HUES64 (cell line): Measurements from ENCODE around the gene KRT83.

Experiments used
- H3K27ac ChIP-seq: 2 replicates; pipeline ENCODE4 v1.7.0; 2013; ENCODE audit warnings: low read depth, low read length, inconsistent platforms
- H3K27me3 ChIP-seq: 2 replicates; pipeline ENCODE4 v1.6.1; 2013; ENCODE audit warnings: mild to moderate bottlenecking, low read length; ENCODE audit not compliant: insufficient read depth
- H3K36me3 ChIP-seq: 2 replicates; pipeline ENCODE4 v1.6.1; 2013; ENCODE audit warnings: mild to moderate bottlenecking, low read length; ENCODE audit not compliant: insufficient read depth
- H3K4me1 ChIP-seq: 2 replicates; pipeline ENCODE4 v1.6.1; 2013; ENCODE audit warnings: mild to moderate bottlenecking, low read length, moderate library complexity; ENCODE audit not compliant: insufficient read depth
- H3K4me3 ChIP-seq: 2 replicates; pipeline ENCODE4 v1.5.1; 2013; ENCODE audit warnings: mild to moderate bottlenecking, low read length, moderate library complexity
- H3K9ac ChIP-seq: 2 replicates; pipeline ENCODE4 v1.6.1; 2013; ENCODE audit warnings: mild to moderate bottlenecking, low read depth, low read length
- H3K9me3 ChIP-seq: 2 replicates; pipeline ENCODE4 v1.6.1; 2013; ENCODE audit warnings: low read depth, low read length; ENCODE audit not compliant: insufficient read depth
- WGBS: fragments of 150-250, 120-280 bp; methylation state at CpG from one replicate; pipeline ENCODE4 v1.1.7; 2013; ENCODE audit warnings: missing lambda C conversion rate; 5-methylcytosine and 5-hydroxymethylcytosine counted together

The KRT83 gene

GRCh38 chr12:52360663-52361271 is 39.6 kb upstream of the KRT83 start:
- no peaks in the 10 kb centered on the region for H3K9me3 ChIP-seq
- no peaks in the 10 kb centered on the region for H3K4me1 ChIP-seq
- no peak overlapping the region for H3K4me3 ChIP-seq
- no peak overlapping the region for H3K27ac ChIP-seq
- no peaks in the 10 kb centered on the region for H3K36me3 ChIP-seq
- H3K27me3 ChIP-seq = no peaks in the 10 kb centered on the region
- WGBS = 93% methylated on average over 12 of the region's 13 CpGs
- H3K9ac ChIP-seq = no peak overlapping the region

GRCh38 chr12:52360106-52360662 is 39.0 kb upstream of the KRT83 start:
- H3K4me3 ChIP-seq = no peak overlapping the region
- no peak overlapping the region for H3K27ac ChIP-seq
- H3K9me3 ChIP-seq = no peaks in the 10 kb centered on the region
- no peak overlapping the region for H3K9ac ChIP-seq
- no peaks in the 10 kb centered on the region for H3K4me1 ChIP-seq
- no peaks in the 10 kb centered on the region for H3K36me3 ChIP-seq
- 88% methylated on average over 7 of the region's 7 CpGs for WGBS
- no peaks in the 10 kb centered on the region for H3K27me3 ChIP-seq

- Histone ChIP-seq H3K4me1 (no peaks in the 10 kb centered on the region), H3K27me3 (no peaks in the 10 kb centered on the region), H3K4me3 (no peak overlapping the region), H3K27ac (no peak overlapping the region), H3K9ac (no peak overlapping the region), H3K9me3 (no peaks in the 10 kb centered on the region), H3K36me3 (no peaks in the 10 kb centered on the region)
- WGBS = 93% methylated on average over 5 of the region's 5 CpGs
Observed at GRCh38 chr12:52359621-52360061, 38.4 kb upstream of the KRT83 start.

GRCh38 chr12:52358575-52359350 is 37.6 kb upstream of the KRT83 start:
- Histone ChIP-seq H3K27ac (no peak overlapping the region), H3K4me3 (no peak overlapping the region), H3K4me1 (no peaks in the 10 kb centered on the region), H3K9ac (no peak overlapping the region), H3K27me3 (no peaks in the 10 kb centered on the region), H3K36me3 (no peaks in the 10 kb centered on the region), H3K9me3 (no peaks in the 10 kb centered on the region)
- 89% methylated on average over 5 of the region's 5 CpGs for WGBS

- Histone ChIP-seq H3K9ac (no peak overlapping the region), H3K9me3 (no peaks in the 10 kb centered on the region), H3K27ac (no peak overlapping the region), H3K4me1 (no peaks in the 10 kb centered on the region), H3K4me3 (no peak overlapping the region), H3K36me3 (no peaks in the 10 kb centered on the region), H3K27me3 (no peaks in the 10 kb centered on the region)
- WGBS = 94% methylated on average over 20 of the region's 20 CpGs
Observed at GRCh38 chr12:52356762-52357580, 35.8 kb upstream of the KRT83 start.

DNA sequence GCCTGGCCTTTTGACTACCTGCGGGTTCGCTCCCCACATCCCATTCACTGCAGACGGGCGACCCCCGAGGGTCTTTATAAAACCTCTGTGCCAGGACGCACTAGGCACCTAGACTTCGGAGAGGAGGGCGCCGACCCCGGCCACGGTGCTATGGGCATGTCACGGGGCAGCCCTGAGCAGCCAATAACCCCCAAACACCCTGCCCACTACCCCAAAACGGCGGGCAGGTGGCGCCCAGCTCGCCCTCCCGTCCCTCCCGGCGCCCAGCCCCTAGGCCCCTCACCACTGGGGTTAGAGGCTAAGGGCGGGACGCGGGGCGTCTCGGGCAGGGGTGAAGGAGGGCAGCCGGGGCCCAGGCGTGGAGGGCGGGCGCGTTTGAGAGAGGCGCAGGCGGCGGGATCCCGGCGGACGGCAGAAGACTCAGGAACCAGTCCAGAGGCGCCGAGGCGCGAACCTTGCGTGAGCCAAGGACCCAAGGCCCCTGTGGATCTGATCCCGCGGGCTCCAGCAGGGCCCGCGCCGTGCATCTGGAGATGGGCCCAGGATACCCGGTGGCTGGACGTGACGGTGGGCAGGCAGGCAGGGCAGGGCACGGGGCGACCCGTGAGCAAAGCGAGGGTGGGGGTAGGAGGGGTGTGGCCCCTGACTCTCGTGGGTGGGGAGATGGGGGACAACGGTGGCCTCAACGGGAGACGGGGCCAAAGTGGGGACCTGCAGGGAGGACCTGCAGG is 35.0 kb upstream of the KRT83 start:
- WGBS = 96% methylated on average over 56 of the region's 56 CpGs
- Histone ChIP-seq H3K4me3 (no peak overlapping the region), H3K9me3 (no peaks in the 10 kb centered on the region), H3K36me3 (no peaks in the 10 kb centered on the region), H3K27ac (no peak overlapping the region), H3K9ac (no peak overlapping the region), H3K27me3 (no peaks in the 10 kb centered on the region), H3K4me1 (no peaks in the 10 kb centered on the region)

DNA sequence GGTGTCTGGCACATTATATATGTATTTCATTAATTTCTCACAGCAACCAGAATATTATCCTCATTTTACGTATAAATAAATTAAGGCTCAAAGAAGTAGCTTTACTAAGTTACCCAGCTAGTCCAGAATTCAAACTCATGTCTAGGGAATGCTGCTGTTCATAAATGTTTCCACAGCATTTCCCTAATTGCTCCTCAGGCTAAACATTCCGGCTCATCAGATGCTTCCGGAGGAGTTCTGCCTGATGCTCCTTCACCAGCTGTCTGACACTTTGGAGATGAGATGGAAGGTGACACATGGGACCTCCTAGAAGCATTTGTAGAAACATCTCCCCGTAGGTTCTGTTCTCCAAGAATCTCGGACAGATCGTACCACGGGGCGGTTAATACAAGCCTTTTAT is 34.0 kb upstream of the KRT83 start:
- Histone ChIP-seq H3K4me1 (no peaks in the 10 kb centered on the region), H3K4me3 (no peak overlapping the region), H3K9ac (no peak overlapping the region), H3K36me3 (no peaks in the 10 kb centered on the region), H3K27me3 (no peaks in the 10 kb centered on the region; the same call in 1 of the 2 replicates), H3K9me3 (no peaks in the 10 kb centered on the region), H3K27ac (no peak overlapping the region)
- WGBS = 97% methylated on average over 8 of the region's 8 CpGs

GRCh38 chr12:52354200-52354599 is 33.0 kb upstream of the KRT83 start:
- Histone ChIP-seq H3K27me3 (no peaks in the 10 kb centered on the region; the same call in 1 of the 2 replicates), H3K4me3 (no peak overlapping the region), H3K9ac (no peak overlapping the region), H3K36me3 (no peaks in the 10 kb centered on the region), H3K27ac (no peak overlapping the region), H3K9me3 (no peaks in the 10 kb centered on the region), H3K4me1 (no peaks in the 10 kb centered on the region)
- WGBS = 64% methylated on average over 5 of the region's 5 CpGs

DNA sequence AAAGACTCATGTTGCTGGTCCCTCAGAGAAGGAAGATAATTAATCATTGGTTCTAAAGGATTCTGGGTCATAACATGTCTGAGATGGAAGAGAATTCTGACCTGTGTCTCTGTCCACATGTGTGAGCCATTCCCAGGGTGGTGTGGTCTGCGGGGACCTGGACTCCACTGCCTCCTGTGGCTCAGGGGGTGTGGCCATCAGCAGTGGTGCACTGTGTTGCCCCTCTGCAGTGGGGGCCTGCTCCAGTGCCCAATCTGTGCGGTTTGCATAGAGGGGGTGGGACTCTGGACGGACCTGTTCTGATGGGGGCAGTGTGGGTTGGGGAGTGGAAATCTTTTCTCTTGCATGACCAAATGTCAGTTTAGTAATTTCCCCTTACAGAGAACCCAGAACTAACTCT is 32.6 kb upstream of the KRT83 start:
- H3K27ac ChIP-seq = no peak overlapping the region
- no peak overlapping the region for H3K9ac ChIP-seq
- H3K36me3 ChIP-seq = no peaks in the 10 kb centered on the region
- H3K27me3 ChIP-seq = no peaks in the 10 kb centered on the region; the same call in 1 of the 2 replicates
- no peak overlapping the region for H3K4me3 ChIP-seq
- WGBS = 92% methylated on average over 3 of the region's 3 CpGs
- no peaks in the 10 kb centered on the region for H3K9me3 ChIP-seq
- no peaks in the 10 kb centered on the region for H3K4me1 ChIP-seq

DNA sequence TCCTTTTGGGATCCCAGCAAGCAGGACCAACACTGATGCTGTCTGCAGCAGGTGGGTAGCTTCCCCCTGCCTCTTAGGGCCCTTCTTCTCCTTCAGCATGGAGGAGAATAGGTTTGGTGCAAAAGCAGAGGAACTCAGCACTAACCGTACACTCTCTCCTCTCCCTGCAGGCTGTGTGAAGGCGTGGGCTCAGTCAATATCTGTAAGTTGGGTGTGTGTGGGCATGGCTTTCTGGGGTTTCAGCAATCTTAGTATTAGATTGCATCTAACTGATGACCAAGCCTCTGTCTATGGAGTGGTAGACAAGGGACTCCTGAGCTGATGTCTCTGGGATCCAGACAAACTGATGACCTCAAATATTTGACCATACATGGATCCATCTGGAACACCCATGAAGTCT is 31.8 kb upstream of the KRT83 start:
- no peaks in the 10 kb centered on the region; the same call in 1 of the 2 replicates for H3K27me3 ChIP-seq
- H3K9me3 ChIP-seq = no peaks in the 10 kb centered on the region
- H3K27ac ChIP-seq = no peak overlapping the region
- no peaks in the 10 kb centered on the region for H3K4me1 ChIP-seq
- H3K9ac ChIP-seq = no peak overlapping the region
- H3K36me3 ChIP-seq = no peaks in the 10 kb centered on the region
- 100% methylated on average over 1 of the region's 2 CpGs for WGBS
- H3K4me3 ChIP-seq = no peak overlapping the region
